GM12875 (cell line): Measurements from ENCODE around the gene KDM3B.
"Not testable (repeated sequence)": the region's sequence is repeated elsewhere in the genome, so short reads cannot be mapped to it uniquely, and the experiment has no call there.

Experiments used
- H3K4me3 ChIP-seq: one replicate; pipeline ENCODE4 v1.5.1; 2011; ENCODE audit warnings: low read depth, low read length, control low read depth
- CTCF ChIP-seq: IDR thresholded peaks from 2 replicates; pipeline ENCODE4 v1.5.1; 2011; ENCODE audit warnings: low read depth, mild to moderate bottlenecking, control low read depth, inconsistent platforms, low read length, moderate library complexity, borderline replicate concordance; ENCODE audit not compliant: insufficient read depth

The KDM3B gene

GRCh38 chr5:138371454-138371853, 19.0 kb downstream of the KDM3B start:
- H3K4me3 ChIP-seq = no peak overlapping the region
- TF ChIP-seq CTCF = no peak

GRCh38 chr5:138372225-138372624, 19.7 kb downstream of the KDM3B start:
- TF ChIP-seq CTCF = no peak

GRCh38 chr5:138372653-138373052, 20.2 kb downstream of the KDM3B start:
- no peak overlapping the region for H3K4me3 ChIP-seq
- TF ChIP-seq CTCF = no peak

More at GRCh38 chr5:138372225-138372624, 19.7 kb downstream of the KDM3B start:
- no peak overlapping the region for H3K4me3 ChIP-seq

- no peak for TF ChIP-seq CTCF
- H3K4me3 ChIP-seq = no peak overlapping the region
Measured at GRCh38 chr5:138382347-138382746, 29.9 kb downstream of the KDM3B start.

- H3K4me3 ChIP-seq = no peak overlapping the region
- no peak for TF ChIP-seq CTCF
Measured at GRCh38 chr5:138385660-138386059, 33.2 kb downstream of the KDM3B start.

- TF ChIP-seq CTCF = no peak
Measured at GRCh38 chr5:138386290-138386689, 33.8 kb downstream of the KDM3B start.

GRCh38 chr5:138389332-138389731, 36.8 kb downstream of the KDM3B start:
- H3K4me3 ChIP-seq = no peak overlapping the region
- TF ChIP-seq CTCF = no peak

More at GRCh38 chr5:138386290-138386689, 33.8 kb downstream of the KDM3B start:
- H3K4me3 ChIP-seq = no peak overlapping the region

GRCh38 chr5:138389911-138390310, 37.4 kb downstream of the KDM3B start:
- H3K4me3 ChIP-seq = not testable (repeated sequence)
